Stomach smooth muscle (tissue), 2 donors: ENCODE results near the gene GCNT2.
"Not testable (repeated sequence)": the region's sequence is repeated elsewhere in the genome, so short reads cannot be mapped to it uniquely, and the experiment has no call there.

ENCODE experiments used
- H3K27ac ChIP-seq: one replicate; pipeline ENCODE4 v1.7.0; 2013; ENCODE audit warnings: mild to moderate bottlenecking, low read length, inconsistent platforms
- H3K27me3 ChIP-seq, 2 donors: one replicate each; pipeline ENCODE4 v1.7.0; 2013; ENCODE audit warnings: low read length in 2 of 2; ENCODE audit not compliant: insufficient read depth in 2 of 2, control insufficient read depth in 1 of 2
- H3K36me3 ChIP-seq, 2 donors: one replicate each; pipeline ENCODE4 v1.7.0; 2013; ENCODE audit warnings: low read length in 2 of 2; ENCODE audit not compliant: control insufficient read depth in 2 of 2, insufficient read depth in 2 of 2
- H3K4me1 ChIP-seq: one replicate; pipeline ENCODE4 v1.7.0; 2013; ENCODE audit warnings: low read length; ENCODE audit not compliant: control insufficient read depth, insufficient read depth
- H3K4me3 ChIP-seq, 2 donors: one replicate each; pipeline ENCODE4 v1.7.0; 2013; ENCODE audit warnings: low read length in 2 of 2
- H3K9ac ChIP-seq, 2 donors: one replicate each; pipeline ENCODE4 v1.7.0; 2013; ENCODE audit warnings: low read length in 2 of 2, mild to moderate bottlenecking in 1 of 2
- H3K9me3 ChIP-seq, 2 donors: one replicate each; pipeline ENCODE4 v1.7.0; 2013; ENCODE audit warnings: low read length in 2 of 2; ENCODE audit not compliant: control insufficient read depth in 2 of 2
- donor health status: healthy.
- donor health status: Pancreatic carcinoma.

Gene GCNT2

DNA sequence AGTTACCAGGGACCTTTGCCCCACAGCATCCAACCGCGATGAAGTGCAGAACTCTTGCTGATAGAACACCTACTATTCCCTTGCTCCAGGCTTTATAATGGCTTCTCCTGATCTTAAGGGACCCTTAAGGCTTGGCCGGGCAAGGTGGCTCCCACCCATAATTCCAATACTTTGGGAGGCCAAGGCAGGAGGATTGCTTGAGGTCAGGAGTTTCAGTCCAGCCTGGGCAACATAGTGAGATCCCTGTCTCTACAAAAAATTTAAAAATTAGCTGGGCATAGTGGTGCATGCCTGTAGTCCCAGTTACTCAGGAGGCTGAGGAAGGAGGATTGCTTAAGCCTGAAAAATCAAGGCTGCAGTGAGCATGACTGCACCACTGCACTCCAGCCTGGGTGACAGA lies 68.8 kb downstream of the GCNT2 start:
- peaks cover 37% of the 10 kb centered on the region for H3K4me1 ChIP-seq
- no peaks in the 10 kb centered on the region for H3K9me3 ChIP-seq
- H3K27ac ChIP-seq = no peak overlapping the region
- no peak overlapping the region for H3K9ac ChIP-seq
- no peaks in the 10 kb centered on the region for H3K27me3 ChIP-seq
- H3K36me3 ChIP-seq = no peaks in the 10 kb centered on the region
- H3K4me3 ChIP-seq = no peak overlapping the region

DNA sequence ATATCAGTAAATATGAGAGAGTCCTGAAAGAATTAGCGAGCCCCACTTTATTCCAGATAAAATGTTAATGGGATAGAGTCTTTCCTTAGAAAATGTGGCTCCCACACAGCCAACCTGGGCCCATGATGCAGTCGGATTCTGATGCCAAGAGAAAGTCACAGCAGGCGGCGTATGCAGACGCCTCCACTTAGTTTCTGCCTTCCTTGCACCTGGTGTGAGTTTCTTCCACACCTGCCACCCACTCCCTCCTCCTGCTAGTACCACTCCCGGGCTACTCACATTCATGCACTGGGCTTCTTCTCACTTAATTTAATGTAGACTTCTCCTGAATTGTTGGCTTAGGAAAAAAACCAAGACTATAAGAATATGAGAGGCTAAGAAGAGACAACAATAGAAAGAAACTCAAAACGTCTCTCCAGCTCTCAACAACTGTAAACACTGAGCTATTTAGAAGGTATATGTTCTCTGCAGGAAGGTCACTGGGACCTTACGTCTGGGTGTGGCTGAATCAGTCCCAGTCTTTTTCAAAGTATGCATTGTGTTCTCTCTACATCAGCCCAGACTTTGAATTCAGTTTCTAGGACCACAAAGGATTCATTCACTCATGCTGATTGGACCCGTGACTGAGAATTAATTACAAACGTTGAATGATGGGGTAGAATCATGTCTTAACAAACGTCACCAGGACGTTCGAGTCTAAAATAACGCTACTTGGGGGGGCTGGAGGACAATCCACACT lies 70.4 kb downstream of the GCNT2 start:
- no peaks in the 10 kb centered on the region for H3K36me3 ChIP-seq
- no peaks in the 10 kb centered on the region for H3K9me3 ChIP-seq
- peaks cover 23% of the 10 kb centered on the region for H3K4me1 ChIP-seq
- H3K27me3 ChIP-seq = no peaks in the 10 kb centered on the region
- H3K4me3 ChIP-seq = no peak overlapping the region
- no peak overlapping the region for H3K27ac ChIP-seq
- H3K9ac ChIP-seq = no peak overlapping the region

DNA sequence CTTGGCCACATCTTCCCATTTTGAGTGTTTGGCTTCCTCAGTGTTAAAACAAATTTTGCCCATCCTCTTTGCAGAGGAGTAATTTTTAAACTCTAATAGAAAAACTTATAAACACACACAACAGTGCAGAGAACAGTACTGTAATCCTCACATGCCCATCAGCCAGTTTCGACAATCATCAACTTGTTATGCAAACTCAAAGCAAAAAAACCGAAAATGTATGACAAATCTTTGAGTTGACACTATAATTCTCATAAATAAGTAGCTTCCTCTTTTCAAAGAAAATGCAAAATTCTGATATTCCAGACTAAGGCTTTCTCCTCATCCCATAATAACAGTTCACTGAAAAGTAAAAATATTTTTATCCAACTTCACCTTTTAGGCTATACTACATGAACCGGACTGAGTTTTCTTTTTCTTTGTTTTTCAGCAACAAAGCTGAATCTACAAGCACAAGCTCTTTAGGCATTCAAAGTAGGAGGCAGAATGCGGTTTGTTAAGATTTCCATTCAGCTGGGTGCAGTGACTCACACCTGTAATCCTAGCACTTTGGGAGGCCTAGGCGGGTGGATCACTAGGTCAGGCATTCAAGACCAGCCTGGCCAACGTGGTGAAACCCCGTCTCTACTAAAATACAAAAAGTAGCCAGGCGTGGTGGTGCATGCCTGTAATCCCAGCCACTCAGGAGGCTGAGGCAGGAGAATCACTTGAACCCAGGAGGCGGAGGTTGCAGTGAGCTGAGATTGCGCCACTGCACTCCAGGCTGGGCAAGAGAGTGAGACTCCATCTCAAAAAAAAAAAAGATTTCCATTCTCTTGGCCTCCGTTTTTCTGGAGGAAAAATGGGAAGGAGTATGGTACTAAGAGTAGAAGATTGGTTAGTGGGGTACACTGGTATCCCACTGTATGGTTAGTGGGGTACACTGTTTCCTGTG lies 74.8 kb downstream of the GCNT2 start:
- no peaks in the 10 kb centered on the region for H3K27me3 ChIP-seq
- no peaks in the 10 kb centered on the region for H3K9me3 ChIP-seq
- H3K4me1 ChIP-seq = peaks cover 14% of the 10 kb centered on the region
- no peaks in the 10 kb centered on the region for H3K36me3 ChIP-seq
- no peak overlapping the region for H3K9ac ChIP-seq
- H3K4me3 ChIP-seq = no peak overlapping the region
- H3K27ac ChIP-seq = no peak overlapping the region

DNA sequence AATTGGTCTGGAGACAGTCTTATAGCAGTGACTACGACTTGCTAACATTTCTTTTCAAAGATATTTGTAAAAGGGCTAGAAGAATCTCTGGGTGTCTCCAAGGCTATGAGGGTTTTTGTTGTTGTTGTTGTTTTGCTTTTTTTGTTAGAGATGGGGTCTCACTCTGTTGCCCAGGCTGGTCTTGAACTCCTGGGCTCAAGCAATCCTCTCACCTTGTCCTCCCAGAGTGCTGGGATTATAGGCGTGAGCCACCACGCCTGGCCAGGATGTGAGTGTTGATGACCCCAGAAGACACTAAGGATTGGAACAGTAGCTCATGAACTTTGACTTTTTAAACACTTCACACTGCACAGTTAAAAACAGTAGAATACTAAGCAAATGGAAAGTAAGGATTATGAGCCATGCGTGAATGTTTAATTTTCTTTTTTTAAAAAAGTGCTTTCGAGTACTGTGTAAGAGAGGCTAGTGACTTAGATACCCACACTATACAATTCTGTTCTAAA lies 76.4 kb downstream of the GCNT2 start:
- no peak overlapping the region for H3K27ac ChIP-seq
- no peak overlapping the region for H3K4me3 ChIP-seq
- H3K9ac ChIP-seq = no peak overlapping the region
- H3K9me3 ChIP-seq = no peaks in the 10 kb centered on the region
- peaks cover 15% of the 10 kb centered on the region for H3K4me1 ChIP-seq
- no peaks in the 10 kb centered on the region for H3K27me3 ChIP-seq
- H3K36me3 ChIP-seq = no peaks in the 10 kb centered on the region

DNA sequence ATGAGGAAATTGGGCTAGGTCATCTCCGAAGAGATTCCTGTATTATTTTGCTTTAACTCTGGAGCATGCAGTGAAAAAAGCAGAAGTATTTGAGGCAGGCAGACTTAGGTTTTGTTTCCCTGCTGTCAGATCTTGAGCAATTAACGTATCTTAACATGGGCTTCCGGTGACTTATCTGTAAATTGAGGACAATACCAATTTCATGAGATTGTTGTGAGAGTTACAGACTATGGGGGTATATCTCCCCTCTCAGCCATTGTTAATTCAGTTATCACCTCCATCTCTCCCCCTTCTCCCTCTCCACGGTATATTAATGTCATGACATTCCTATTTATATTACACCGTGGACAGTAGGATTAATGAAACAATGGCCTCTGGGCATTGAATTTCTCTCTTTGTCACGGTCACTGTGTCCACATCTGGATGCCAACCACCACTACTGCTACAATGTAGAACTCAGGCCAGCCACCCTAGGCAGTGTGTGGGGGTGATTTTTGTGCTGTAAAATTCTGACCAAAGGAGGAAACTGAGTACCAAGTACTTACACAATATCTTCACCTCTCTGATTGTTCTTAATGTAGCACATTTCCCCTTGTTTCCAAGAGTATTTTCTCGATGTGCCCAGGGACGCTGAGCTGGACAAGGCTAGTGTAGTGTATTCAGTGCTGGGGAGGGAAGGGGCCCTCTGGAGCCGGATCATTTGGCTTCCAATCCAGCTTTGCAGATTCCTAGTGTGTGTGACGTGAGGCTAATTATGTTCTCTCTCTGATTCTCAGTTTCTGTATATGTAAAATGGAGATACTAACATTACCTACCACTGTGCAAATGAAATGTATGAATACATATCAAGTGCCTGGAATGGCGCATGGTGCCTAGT lies 77.2 kb downstream of the GCNT2 start:
- peaks cover 22% of the 10 kb centered on the region for H3K4me1 ChIP-seq
- no peaks in the 10 kb centered on the region for H3K36me3 ChIP-seq
- no peak overlapping the region for H3K27ac ChIP-seq

DNA sequence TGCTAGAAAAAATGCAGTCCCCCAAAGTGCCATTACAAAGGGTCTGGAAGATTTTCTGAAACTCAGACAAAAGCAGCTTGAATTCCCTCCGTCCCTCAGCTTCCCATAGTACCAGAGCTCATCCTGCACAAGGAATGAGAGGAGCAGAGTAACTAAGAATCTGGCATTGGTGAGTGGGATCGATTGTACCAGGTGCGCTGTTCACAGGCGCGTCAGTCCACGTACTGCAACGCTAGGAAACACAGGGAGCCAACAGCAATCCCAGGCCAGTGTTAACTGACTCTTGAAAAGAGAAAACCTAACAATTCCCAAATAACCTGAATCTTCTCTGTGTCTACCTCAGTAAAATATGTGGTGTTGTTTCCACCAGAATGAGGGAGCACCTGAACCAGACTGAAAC lies 77.9 kb downstream of the GCNT2 start:
- peaks cover 23% of the 10 kb centered on the region for H3K4me1 ChIP-seq
- H3K9ac ChIP-seq = no peak overlapping the region
- H3K27ac ChIP-seq = peak overlapping the region; percentile 24
- no peaks in the 10 kb centered on the region for H3K9me3 ChIP-seq
- H3K27me3 ChIP-seq = no peaks in the 10 kb centered on the region
- no peaks in the 10 kb centered on the region for H3K36me3 ChIP-seq
- no peak overlapping the region for H3K4me3 ChIP-seq

More for the DNA sequence above, 77.2 kb downstream of the GCNT2 start:
- Histone ChIP-seq H3K9me3 (no peaks in the 10 kb centered on the region), H3K27me3 (no peaks in the 10 kb centered on the region), H3K4me3 (no peak overlapping the region), H3K9ac (no peak overlapping the region)

DNA sequence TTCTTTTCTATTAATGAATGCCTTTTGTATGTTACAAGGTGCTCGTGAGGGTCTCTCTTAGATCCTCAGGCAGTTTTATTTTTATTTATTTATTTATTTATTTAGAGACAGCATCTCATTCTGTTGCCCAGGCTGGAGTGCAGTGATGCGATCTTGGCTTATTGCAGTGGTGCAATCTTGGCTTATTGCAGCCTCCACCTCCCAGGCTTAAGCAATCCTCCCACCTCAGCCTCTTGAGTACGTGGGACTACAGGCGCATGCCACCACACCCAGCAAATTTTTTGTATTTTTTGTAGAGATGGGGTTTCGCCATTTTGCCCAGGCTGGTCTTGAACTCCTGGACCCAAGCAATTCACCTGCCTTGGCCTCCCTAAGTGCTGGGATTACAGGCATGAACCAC lies 79.5 kb downstream of the GCNT2 start:
- H3K27ac ChIP-seq, H3K36me3 ChIP-seq, H3K9ac ChIP-seq, H3K27me3 ChIP-seq, H3K9me3 ChIP-seq, H3K4me3 ChIP-seq: not testable (repeated sequence)
- peaks cover 26% of the 10 kb centered on the region for H3K4me1 ChIP-seq

DNA sequence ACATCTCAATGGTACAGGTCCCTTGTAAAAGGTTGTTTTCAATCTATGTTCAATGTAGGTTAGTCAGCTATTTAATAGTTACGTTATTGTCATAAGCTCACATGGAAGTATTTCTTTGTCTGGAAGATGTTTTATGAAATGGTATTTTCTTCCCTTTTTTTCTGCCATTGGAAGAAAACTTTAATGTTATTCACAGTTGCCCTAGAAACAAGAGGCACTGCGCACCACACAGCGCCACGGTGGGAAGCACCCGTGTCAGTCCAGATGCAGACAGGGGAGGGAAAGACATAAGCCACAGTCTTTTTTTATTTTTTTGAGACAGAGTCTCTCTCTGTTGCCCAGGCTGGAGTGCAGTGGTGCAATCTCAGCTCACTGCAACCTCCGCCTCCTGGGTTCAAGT lies 82.1 kb downstream of the GCNT2 start:
- H3K27ac ChIP-seq = no peak overlapping the region
- H3K4me3 ChIP-seq = peak overlapping the region in 1 of 2 donors; percentile 10
- no peaks in the 10 kb centered on the region for H3K27me3 ChIP-seq
- no peaks in the 10 kb centered on the region for H3K9me3 ChIP-seq
- no peaks in the 10 kb centered on the region for H3K36me3 ChIP-seq
- H3K4me1 ChIP-seq = peaks cover 23% of the 10 kb centered on the region
- H3K9ac ChIP-seq = no peak overlapping the region

DNA sequence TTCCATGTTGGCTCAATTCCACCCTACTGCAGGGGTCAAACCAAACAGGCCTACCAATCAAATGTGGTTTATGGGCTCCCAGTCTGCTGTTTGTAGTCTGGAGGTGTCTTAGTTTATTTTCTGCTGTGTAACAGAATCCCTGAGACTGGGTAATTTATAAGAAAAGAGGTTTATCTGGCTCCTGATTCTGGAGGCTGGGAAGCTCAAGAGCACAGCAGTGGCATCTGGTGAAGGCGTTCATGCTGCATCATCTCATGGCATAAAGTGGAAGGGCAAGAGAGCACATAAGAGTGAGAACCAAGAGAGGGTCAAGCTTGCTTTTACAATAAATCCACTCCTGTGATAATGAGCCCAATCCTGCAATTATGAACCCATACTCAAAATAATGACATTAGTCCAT lies 87.9 kb downstream of the GCNT2 start:
- Histone ChIP-seq H3K9me3 (no peaks in the 10 kb centered on the region), H3K27me3 (no peaks in the 10 kb centered on the region), H3K4me1 (peaks cover 37% of the 10 kb centered on the region), H3K4me3 (peak overlapping the region in 1 of 2 donors; percentile 15), H3K36me3 (no peaks in the 10 kb centered on the region), H3K27ac (peak overlapping the region; percentile 46), H3K9ac (no peak overlapping the region)

DNA sequence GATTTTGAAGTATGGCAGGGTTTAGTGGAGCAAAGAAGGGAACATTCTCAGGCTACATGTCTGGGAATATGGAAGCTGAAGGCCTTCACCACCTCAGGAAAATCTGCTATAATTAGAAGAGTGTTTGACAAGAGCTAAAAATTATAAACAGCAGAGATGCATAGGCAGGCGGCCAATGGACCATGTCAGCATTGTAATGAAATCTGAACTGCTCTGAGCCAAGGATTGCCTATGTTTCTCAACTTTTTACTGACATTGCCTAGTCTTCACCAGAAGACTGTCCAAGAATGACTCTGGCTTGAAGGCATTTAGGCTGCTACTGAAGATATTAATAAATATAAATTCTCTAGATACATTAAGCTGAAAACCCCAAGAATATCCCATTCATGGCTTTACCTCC lies 89.1 kb downstream of the GCNT2 start:
- Histone ChIP-seq H3K27me3 (no peaks in the 10 kb centered on the region), H3K36me3 (no peaks in the 10 kb centered on the region), H3K27ac (no peak overlapping the region), H3K4me3 (peak overlapping the region in 1 of 2 donors; percentile 44), H3K4me1 (peaks cover 46% of the 10 kb centered on the region), H3K9me3 (no peaks in the 10 kb centered on the region), H3K9ac (no peak overlapping the region)
